Measurements from ENCODE around the gene ANKEF1. TPM values are rescaled to one million over a fixed set of nuclear protein-coding genes. Genes with fewer than 3 reads are reported as not detected.

ANKEF1 gene
- total and polyA plus RNA-seq, 2 experiments from 2014 or later = 4.3 to 8.0 TPM

GRCh38 chr20:10065154-10065833, 30.5 kb downstream of the ANKEF1 start:
- H3K9me3 ChIP-seq (ENCODE audit: low read depth) = no peaks in the 10 kb centered on the region
- H3K4me3 ChIP-seq = no peak overlapping the region
- no peak overlapping the region for H3K27ac ChIP-seq
- DNase-seq (ENCODE audit: low read depth in 1 of 2, low spot score in 1 of 2) = no peak
- H3K4me1 ChIP-seq (ENCODE audit: low read depth) = no peaks in the 10 kb centered on the region
- H3K27me3 ChIP-seq = no peaks in the 10 kb centered on the region
- no peak for TF ChIP-seq CTCF (IDR thresholded peaks at IDR 0.05; ENCODE audit: low read depth, low read length)
- no peaks in the 10 kb centered on the region for H3K36me3 ChIP-seq

GRCh38 chr20:10067321-10067720, 32.5 kb downstream of the ANKEF1 start:
- no peak for DNase-seq (ENCODE audit: low read depth in 1 of 2, low spot score in 1 of 2)
- Histone ChIP-seq H3K4me3 (no peak overlapping the region), H3K9me3 (ENCODE audit: low read depth) (no peaks in the 10 kb centered on the region), H3K27me3 (no peaks in the 10 kb centered on the region), H3K27ac (no peak overlapping the region), H3K36me3 (no peaks in the 10 kb centered on the region), H3K4me1 (ENCODE audit: low read depth) (no peaks in the 10 kb centered on the region)
- TF ChIP-seq CTCF (IDR thresholded peaks at IDR 0.05; ENCODE audit: low read depth, low read length) = no peak

- TF ChIP-seq CTCF (IDR thresholded peaks at IDR 0.05; ENCODE audit: low read depth, low read length) = no peak
- Histone ChIP-seq H3K4me3 (no peak overlapping the region), H3K27me3 (no peaks in the 10 kb centered on the region), H3K36me3 (no peaks in the 10 kb centered on the region), H3K4me1 (ENCODE audit: low read depth) (no peaks in the 10 kb centered on the region), H3K27ac (no peak overlapping the region), H3K9me3 (ENCODE audit: low read depth) (no peaks in the 10 kb centered on the region)
- peak in 1 of 2 donors; percentile 82 for DNase-seq (ENCODE audit: low read depth in 1 of 2, low spot score in 1 of 2)
Measured at GRCh38 chr20:10074513-10074912, 39.7 kb downstream of the ANKEF1 start.

- Histone ChIP-seq H3K27ac (no peak overlapping the region), H3K27me3 (no peaks in the 10 kb centered on the region), H3K9me3 (ENCODE audit: low read depth) (no peaks in the 10 kb centered on the region), H3K36me3 (no peaks in the 10 kb centered on the region), H3K4me3 (no peak overlapping the region), H3K4me1 (ENCODE audit: low read depth) (no peaks in the 10 kb centered on the region)
- DNase-seq (ENCODE audit: low read depth in 1 of 2, low spot score in 1 of 2) = no peak
- no peak for TF ChIP-seq CTCF (IDR thresholded peaks at IDR 0.05; ENCODE audit: low read depth, low read length)
Measured at GRCh38 chr20:10075606-10076005, 40.8 kb downstream of the ANKEF1 start.

GRCh38 chr20:10076126-10077080, 41.6 kb downstream of the ANKEF1 start:
- DNase-seq (ENCODE audit: low read depth in 1 of 2, low spot score in 1 of 2) = peak in 1 of 2 donors; percentile 40
- H3K4me3 ChIP-seq = no peak overlapping the region
- TF ChIP-seq CTCF (IDR thresholded peaks at IDR 0.05; ENCODE audit: low read depth, low read length) = no peak
- H3K36me3 ChIP-seq = no peaks in the 10 kb centered on the region
- no peaks in the 10 kb centered on the region for H3K27me3 ChIP-seq
- H3K9me3 ChIP-seq (ENCODE audit: low read depth) = no peaks in the 10 kb centered on the region
- no peak overlapping the region for H3K27ac ChIP-seq
- no peaks in the 10 kb centered on the region for H3K4me1 ChIP-seq (ENCODE audit: low read depth)
